ENCODE results near the gene CD274.

The CD274 gene

DNA sequence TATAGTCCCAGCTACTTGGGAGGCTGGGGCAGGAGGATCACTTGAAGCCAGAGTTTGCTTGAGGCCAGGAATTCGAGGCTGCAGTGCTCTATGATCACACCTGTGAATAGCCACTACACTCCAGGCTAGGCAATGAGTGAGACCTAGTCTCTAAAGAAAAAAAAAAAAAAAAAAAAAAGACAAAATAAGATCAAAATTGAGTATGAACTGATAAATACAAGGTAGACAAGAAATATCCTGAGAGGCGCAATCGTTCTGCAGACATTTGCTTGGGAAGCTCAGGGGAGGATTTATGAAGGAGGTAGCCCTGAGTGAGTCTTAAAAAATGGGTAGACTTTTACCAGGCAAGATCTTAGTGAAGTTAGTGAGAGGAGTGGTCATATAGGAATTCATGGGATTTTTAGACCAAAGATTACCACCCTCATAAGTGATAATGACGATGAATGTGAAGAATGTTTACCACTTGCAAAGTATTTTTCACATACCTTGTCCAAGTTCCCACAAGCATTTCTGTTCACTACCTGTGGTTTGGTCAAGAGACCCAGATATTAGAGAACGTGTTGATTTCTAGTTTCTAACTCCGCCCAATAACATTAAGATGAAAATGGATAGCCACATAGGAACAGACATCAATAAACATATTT, 64.4 kb downstream of the CD274 start:
- no peak overlapping the region for H3K4me3 ChIP-seq (ENCODE audit: extremely low read depth, insufficient read depth, low read length, poor library complexity, severe bottlenecking)
- WGBS, 2 experiments (ENCODE audit: insufficient coverage in 2 of 2): 95 to 100% methylated on average over 2 to 4 of the region's 6 CpGs
- no peaks in the 10 kb centered on the region for H3K9me3 ChIP-seq (ENCODE audit: control insufficient read depth, low read length)
- peaks cover 35% of the 10 kb centered on the region for H3K4me1 ChIP-seq (ENCODE audit: control insufficient read depth, insufficient read depth, low read length, poor library complexity, severe bottlenecking)
- H3K27ac ChIP-seq (ENCODE audit: low read depth, low read length, severe bottlenecking): no peak overlapping the region
- H3K36me3 ChIP-seq (ENCODE audit: control insufficient read depth, insufficient read depth, low read length): no peaks in the 10 kb centered on the region

DNA sequence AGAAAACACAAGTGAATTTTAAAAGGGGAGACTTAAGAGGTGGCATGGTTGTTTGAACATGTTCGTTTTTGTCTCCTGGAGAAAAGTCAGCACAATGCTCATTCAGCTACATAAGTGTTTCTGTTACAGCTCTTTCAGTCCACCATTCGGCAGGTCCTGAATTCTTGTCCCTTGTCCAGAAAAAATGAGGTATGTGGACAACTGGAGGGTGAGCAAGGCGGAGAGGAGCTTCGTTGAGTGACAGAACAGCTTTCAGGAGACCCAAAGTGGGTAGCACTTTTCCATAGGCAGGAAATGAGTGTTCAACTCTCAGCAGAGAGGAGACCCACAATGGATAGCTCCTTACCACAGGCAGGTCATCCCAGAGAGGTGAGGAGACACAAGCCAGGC, 64.9 kb downstream of the CD274 start:
- no peaks in the 10 kb centered on the region for H3K9me3 ChIP-seq (ENCODE audit: control insufficient read depth, low read length)
- H3K36me3 ChIP-seq (ENCODE audit: control insufficient read depth, insufficient read depth, low read length): no peaks in the 10 kb centered on the region
- WGBS, 2 experiments (ENCODE audit: insufficient coverage in 2 of 2): 83 to 90% methylated on average over 3 of the region's 4 CpGs
- H3K4me3 ChIP-seq (ENCODE audit: extremely low read depth, insufficient read depth, low read length, poor library complexity, severe bottlenecking): no peak overlapping the region
- no peak overlapping the region for H3K27ac ChIP-seq (ENCODE audit: low read depth, low read length, severe bottlenecking)
- peaks cover 35% of the 10 kb centered on the region for H3K4me1 ChIP-seq (ENCODE audit: control insufficient read depth, insufficient read depth, low read length, poor library complexity, severe bottlenecking)

DNA sequence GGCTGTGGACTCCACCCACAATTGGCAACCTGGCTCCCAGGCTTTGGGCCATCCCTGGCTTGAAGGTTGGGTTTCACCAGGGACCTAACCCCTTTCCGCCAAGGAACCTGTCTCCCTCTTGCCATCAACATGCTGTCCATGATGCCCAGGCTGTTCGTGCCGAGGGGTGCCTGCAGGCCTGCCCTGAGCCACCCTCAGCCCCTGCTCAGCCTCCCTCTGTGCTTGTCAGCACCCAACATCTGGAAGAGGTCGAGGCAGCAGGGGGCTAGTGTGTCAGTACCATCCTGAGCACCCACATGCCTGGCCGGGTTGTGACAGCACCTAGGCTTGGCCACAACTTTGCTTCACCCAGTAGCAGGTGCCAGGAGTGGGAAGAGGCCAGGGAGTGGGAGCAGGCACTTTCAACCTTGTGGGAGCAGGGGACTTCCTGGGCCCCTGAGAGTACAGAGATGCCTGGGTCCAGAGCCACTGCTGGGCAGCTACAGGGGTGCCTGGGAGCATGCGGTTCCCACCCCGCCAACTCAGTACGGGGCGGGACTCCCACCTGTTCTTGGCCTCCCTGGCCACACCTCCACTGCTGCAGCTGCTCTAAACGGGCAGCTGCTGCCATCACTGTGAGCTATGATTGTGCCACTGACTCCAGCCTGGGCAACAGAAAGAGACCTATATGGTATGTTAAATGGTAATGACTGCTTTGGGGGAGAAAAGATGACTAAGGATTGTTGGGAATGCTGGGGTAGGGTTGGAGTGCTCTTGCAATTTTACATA, 66.3 kb downstream of the CD274 start:
- Histone ChIP-seq H3K36me3 (ENCODE audit: control insufficient read depth, insufficient read depth, low read length) (no peaks in the 10 kb centered on the region), H3K4me1 (ENCODE audit: control insufficient read depth, insufficient read depth, low read length, poor library complexity, severe bottlenecking) (peaks cover 23% of the 10 kb centered on the region), H3K4me3 (ENCODE audit: extremely low read depth, insufficient read depth, low read length, poor library complexity, severe bottlenecking) (no peak overlapping the region), H3K9me3 (ENCODE audit: control insufficient read depth, low read length) (no peaks in the 10 kb centered on the region), H3K27ac (ENCODE audit: low read depth, low read length, severe bottlenecking) (no peak overlapping the region)
- WGBS, 2 experiments (ENCODE audit: insufficient coverage in 2 of 2): 93 to 97% methylated on average over 10 of the region's 10 CpGs

DNA sequence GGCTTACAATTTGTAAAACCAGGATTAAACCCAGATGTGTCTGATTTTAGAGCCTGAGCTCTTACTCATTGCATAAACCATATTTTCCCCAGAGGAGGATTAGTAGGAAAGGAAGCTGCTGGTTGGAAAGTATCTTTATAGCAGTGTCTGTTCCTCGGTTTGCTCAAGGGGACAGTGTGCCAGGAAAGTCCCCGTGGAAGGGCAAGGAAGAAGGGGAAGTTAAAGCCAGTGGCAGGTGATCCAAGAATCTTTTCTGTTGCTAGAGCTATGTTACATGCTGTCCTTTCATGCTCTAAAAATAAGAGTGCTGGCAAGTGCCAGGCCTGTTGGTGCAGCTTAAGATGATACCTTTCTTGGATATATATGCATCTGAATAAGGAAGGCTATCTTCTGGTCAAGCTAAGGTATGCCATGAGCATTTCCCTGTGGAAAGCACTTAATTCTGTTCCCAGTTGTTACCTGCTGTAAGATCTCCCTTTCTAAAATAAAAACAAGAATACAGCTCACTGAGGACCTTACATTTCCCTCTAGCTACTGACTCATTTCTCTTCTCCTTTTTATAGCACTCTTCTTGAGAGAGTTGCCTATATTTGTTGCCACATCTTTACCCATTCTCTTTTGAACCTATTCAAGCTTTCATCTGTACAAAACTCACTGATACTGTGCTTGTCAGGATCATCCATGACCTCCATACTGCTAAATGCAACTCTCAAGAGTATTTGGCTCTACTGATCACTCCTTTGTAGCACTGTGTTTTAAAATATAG, 68.0 kb downstream of the CD274 start:
- Histone ChIP-seq H3K4me3 (ENCODE audit: extremely low read depth, insufficient read depth, low read length, poor library complexity, severe bottlenecking) (no peak overlapping the region), H3K4me1 (ENCODE audit: control insufficient read depth, insufficient read depth, low read length, poor library complexity, severe bottlenecking) (peaks cover 9% of the 10 kb centered on the region), H3K27ac (ENCODE audit: low read depth, low read length, severe bottlenecking) (no peak overlapping the region), H3K36me3 (ENCODE audit: control insufficient read depth, insufficient read depth, low read length) (peaks cover 8% of the 10 kb centered on the region), H3K9me3 (ENCODE audit: control insufficient read depth, low read length) (no peaks in the 10 kb centered on the region)
- WGBS, 2 experiments (ENCODE audit: insufficient coverage in 2 of 2): 60 to 88% methylated on average over 1 to 2 of the region's 2 CpGs

DNA sequence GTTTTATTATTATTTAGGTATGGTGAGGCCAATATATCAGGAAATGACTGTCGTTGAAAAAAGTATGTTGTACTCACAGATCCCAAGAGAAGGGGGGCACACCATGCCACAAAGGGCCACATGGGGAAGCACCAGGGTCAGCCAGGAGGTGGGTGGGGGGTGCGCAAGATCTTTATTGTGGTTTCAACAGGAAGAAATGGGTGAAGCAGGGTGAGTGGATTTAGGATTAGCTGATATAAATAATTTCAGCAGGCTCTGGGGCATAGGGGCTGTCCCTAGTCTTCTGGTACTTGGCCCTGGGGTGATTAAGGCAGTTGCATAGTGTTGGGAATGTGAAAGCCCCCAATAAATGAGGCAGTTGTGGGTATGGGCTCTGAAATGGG, 68.6 kb downstream of the CD274 start:
- no peak overlapping the region for H3K27ac ChIP-seq (ENCODE audit: low read depth, low read length, severe bottlenecking)
- WGBS, 2 experiments (ENCODE audit: insufficient coverage in 2 of 2): 80 to 94% methylated on average over 2 of the region's 2 CpGs
- H3K36me3 ChIP-seq (ENCODE audit: control insufficient read depth, insufficient read depth, low read length): peaks cover 13% of the 10 kb centered on the region
- peaks cover 9% of the 10 kb centered on the region for H3K4me1 ChIP-seq (ENCODE audit: control insufficient read depth, insufficient read depth, low read length, poor library complexity, severe bottlenecking)
- H3K9me3 ChIP-seq (ENCODE audit: control insufficient read depth, low read length): no peaks in the 10 kb centered on the region
- no peak overlapping the region for H3K4me3 ChIP-seq (ENCODE audit: extremely low read depth, insufficient read depth, low read length, poor library complexity, severe bottlenecking)

Data from mesodermal cell (in vitro differentiated cells).